ENCODE results near the gene ARID5B.

The ARID5B gene

GRCh38 chr10:61890430-61890829, 11.1 kb upstream of the ARID5B start:
- DNase-seq, result no peak

GRCh38 chr10:61890881-61891409, 10.6 kb upstream of the ARID5B start:
- no peak for DNase-seq

DNA sequence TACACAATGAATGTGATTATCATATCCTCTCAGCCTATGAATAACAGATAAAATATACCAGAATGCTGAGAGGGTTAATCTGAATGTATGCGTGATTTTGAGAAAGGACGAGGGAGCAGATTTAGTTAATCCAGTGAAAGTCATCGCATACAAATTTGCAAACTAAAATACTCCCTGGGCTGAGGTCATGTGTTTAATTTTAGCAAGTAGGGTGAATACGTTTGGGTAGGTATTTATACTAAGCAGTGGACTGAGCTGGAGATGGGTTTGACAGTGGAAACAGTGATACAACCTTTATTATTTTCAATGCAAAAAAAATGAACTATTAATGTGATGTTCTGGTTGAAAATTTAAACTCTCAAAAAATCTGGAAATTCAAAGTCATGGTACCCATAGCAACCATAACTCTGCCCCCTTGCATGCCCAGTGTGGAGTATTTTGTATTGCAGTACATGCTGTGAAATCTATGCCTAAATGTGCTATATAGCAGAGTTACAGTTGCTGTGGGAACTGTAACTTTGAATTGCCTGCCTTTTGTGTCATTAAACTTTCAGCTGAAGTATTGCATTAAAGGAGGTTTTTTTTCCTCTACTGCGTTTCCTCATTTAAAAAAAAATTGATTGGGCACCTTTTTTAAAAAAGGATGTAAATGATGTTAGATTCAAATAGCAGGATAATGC, 9.5 kb upstream of the ARID5B start:
- DNase-seq, result no peak

DNA sequence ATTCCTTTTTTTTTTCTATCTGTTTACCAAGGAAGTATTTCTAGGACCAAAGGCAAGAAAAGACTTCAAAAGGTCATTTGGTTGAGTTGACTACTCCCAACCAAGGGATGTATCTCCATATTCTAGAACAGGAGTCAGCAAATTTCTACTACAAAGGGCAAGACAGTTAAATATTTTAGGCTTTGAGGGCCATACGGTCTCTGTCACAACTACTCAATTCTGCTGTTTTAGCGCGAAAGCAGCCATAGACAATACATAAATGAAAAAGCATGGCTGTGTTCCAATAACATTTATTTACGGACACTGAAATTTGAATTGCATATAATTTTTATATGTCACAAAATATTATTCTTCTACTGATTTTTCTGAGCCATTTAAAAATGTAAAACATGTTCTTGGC, 8.5 kb upstream of the ARID5B start:
- DNase-seq, result no peak

DNA sequence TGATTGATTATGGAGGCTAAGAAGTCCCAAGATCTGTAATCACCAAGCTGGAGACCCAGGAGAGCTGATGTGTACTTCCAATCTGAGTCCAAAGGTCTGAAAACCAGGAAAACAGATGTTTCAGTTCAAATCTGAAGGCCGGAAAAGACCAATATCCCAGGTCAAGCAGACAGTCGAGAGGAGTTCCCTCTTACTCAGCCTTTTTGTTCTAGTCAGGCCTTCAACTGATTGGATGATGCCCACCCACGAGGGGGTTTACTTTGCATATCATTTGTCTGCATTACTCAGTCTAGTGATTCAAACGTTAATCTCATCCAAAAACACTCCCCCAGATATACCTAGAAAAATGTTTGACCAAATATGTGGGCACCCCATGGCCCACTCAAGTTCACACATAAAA, 7.4 kb upstream of the ARID5B start:
- no peak for DNase-seq

- no peak for DNase-seq
Measured at GRCh38 chr10:61895898-61896600, 5.5 kb upstream of the ARID5B start.

- DNase-seq, result peak; percentile 49 to 64
Measured at GRCh38 chr10:61896854-61897661, 4.4 kb upstream of the ARID5B start.

- peak in 1 of 2 experiments; percentile 11 for DNase-seq
Measured at GRCh38 chr10:61897671-61898434, 3.6 kb upstream of the ARID5B start.

- DNase-seq, result no peak
Measured at GRCh38 chr10:61898435-61898778, 3.1 kb upstream of the ARID5B start.

DNA sequence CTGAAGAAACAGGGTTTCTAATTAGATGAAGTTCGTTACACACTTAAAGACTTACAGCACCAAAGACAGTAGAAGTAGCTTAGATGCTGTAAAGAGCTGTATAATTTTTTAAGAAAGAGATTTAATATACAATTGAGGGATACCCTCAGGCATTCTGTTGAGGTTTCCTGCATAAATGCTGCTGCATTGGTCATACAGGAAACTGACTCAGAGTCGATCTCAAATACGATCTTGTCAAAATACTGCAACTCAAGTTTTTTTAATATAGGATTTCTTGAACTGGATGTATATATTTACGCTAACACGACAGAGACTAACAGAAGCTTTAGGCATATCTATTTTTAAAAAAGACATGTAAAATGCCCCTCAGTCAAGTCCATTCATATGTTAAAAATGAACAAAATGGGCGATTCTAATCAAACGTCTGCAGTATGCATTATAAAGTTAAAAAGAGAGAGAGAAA, 2.4 kb upstream of the ARID5B start:
- DNase-seq, result no peak

DNA sequence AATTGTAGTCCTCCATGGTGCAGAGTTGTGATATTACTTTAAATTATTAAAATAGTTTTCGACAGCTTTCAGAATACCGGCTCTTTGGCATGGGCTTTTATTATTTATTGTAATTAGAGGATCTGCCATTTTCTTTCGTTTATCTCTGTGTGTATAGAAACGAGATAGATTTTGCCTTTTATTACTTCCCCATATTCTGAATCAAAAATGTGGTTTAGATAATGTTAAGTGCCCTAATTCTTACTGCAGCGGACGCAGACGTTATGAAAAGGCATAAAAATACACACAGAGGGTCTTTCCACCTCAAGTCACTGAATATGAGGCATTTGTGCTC, 1.9 kb upstream of the ARID5B start:
- no peak for DNase-seq

- peak; percentile 56 to 65 for DNase-seq
Measured at GRCh38 chr10:61899997-61900828, 1.3 kb upstream of the ARID5B start.

- DNase-seq, result no peak
Measured at GRCh38 chr10:61901829-61902444, 438 bp downstream of the ARID5B start.

GRCh38 chr10:61902445-61903220, 1.1 kb downstream of the ARID5B start:
- DNase-seq, result peak; percentile 65 to 71

- peak; percentile 71 to 78 for DNase-seq
Measured at GRCh38 chr10:61903221-61903927, 1.9 kb downstream of the ARID5B start.

- DNase-seq, result no peak
Measured at GRCh38 chr10:61903928-61904344, 2.4 kb downstream of the ARID5B start.

DNA sequence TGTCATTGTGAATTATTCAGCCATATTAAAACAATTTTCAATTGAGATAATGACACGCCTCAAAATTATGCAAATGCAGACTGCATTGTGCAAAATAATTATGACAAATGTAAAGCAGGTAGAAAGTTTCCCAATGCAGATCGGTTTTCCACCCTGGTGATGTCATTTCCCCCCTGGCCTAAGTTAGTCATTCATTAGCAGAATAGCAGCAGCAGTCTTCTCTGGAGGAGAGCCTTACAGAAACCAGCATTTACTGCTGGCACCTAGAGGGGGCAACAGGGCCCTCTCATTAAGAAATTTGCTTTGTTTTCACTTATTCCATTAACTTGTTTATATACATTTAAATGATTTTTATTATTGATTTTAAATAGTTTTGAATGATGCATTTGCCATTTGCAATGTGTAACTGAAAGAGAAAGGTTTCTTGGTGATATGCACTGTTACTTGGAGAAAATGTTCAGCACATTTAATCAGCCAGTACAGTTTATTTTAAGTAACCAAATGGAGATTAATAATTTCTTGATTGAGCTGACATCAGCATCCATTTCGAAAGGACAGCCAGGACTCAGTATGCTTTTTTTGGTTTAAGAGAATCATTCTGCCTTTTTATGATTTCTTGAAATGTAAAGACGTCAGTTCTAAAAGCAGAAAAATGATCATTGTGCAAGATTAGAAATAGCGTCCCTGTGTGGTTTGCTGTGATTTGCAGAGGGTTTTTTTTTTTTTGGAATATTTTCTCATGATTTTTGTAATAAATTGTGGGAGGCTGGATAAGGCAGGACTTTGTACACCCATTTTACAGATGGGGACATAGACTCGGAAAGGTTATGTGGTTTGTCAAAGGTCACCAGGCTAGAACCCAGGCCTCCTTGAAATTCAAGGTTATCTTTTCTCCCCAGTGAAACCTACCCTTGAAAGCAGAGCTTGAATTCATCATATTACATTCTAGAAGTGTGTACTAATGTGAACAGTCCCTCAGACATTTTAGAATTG, 3.5 kb downstream of the ARID5B start:
- peak; percentile 41 to 67 for DNase-seq

- DNase-seq, result no peak
Measured at GRCh38 chr10:61905837-61906561, 4.5 kb downstream of the ARID5B start.
